Kidney epithelial cell (primary cell): Measurements from ENCODE around the gene TTC21B. TPM values are rescaled to one million over a fixed set of nuclear protein-coding genes. Genes with fewer than 3 reads are reported as not detected.

ENCODE experiments used
- DNase-seq: peaks from one replicate; pipeline ENCODE4 v3.0.0-alpha.2; 2010; ENCODE audit warnings: low read depth
- H3K27me3 ChIP-seq: 2 replicates; pipeline ENCODE4 v1.6.0; 2011; ENCODE audit warnings: low read length; ENCODE audit not compliant: control insufficient read depth, insufficient read depth
- H3K36me3 ChIP-seq: 2 replicates; pipeline ENCODE4 v1.5.1; 2011; ENCODE audit warnings: low read length; ENCODE audit not compliant: control insufficient read depth, insufficient read depth
- H3K4me3 ChIP-seq: 2 replicates; pipeline ENCODE4 v1.5.1; 2011; ENCODE audit warnings: low read depth, mild to moderate bottlenecking, control low read depth, low read length
- CTCF ChIP-seq: IDR thresholded peaks from 2 replicates; pipeline ENCODE4 v1.5.1; 2011; ENCODE audit warnings: mild to moderate bottlenecking, moderate library complexity, low read length, control low read depth, inconsistent platforms; ENCODE audit not compliant: insufficient read depth, poor library complexity, severe bottlenecking
- total RNA-seq: library from RNA; depleted of rRNA; stranded (reverse); fragments of >200 nt; gene quantifications from 2 replicates; pipeline ENCODE4 v1.2.3, GENCODE V29; 2015

The TTC21B gene
- total RNA-seq, 1 donor from 2014 or later = 10.8 TPM

DNA sequence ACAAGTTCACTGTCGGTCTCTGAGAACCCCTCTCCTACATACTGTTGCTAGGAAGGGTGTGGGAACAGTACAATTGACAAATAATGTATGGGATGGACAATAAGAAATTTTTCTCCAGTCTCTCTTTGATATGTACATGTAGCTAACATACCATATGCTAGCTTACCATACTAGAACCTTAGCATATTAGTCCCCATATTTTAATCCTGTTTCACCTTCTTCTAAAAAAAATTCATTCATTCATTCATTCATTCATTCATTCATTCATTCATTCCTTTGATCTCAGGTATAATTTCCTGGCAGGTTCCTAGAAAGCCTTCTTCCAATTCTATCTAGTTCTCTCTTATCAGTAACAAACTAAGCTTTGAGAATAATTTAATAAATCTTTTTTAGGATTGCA lies 62.2 kb downstream of the TTC21B start:
- Histone ChIP-seq H3K27me3 (no peaks in the 10 kb centered on the region), H3K36me3 (no peaks in the 10 kb centered on the region), H3K4me3 (no peak overlapping the region)
- no peak for TF ChIP-seq CTCF
- DNase-seq = no peak

- DNase-seq = no peak
- TF ChIP-seq CTCF = no peak
- no peaks in the 10 kb centered on the region for H3K27me3 ChIP-seq
- H3K4me3 ChIP-seq = no peak overlapping the region
- no peaks in the 10 kb centered on the region for H3K36me3 ChIP-seq
Observed at GRCh38 chr2:165889798-165890197, 63.8 kb downstream of the TTC21B start.

- no peak overlapping the region for H3K4me3 ChIP-seq
- no peak for DNase-seq
- TF ChIP-seq CTCF = no peak
- H3K36me3 ChIP-seq = peaks cover 1% of the 10 kb centered on the region
- no peaks in the 10 kb centered on the region for H3K27me3 ChIP-seq
Observed at GRCh38 chr2:165889158-165889557, 64.4 kb downstream of the TTC21B start.

DNA sequence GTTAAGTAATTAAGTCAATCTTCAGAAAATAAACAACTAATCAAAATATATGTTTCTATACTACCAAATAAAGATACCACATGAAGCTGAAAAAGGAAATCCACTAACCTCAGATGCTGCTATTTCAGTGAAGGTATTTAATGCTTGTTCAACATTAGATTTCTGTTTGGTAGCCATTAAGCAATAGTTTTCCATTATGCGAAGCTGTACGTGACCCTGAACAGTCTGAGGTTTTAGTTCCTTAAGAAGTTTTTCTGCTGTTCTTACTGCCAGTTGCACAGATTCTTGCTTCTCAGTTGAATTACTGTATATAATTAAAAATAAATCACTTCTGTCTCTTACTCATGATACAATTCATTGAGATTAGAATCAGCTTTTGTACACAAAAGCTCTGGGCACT lies 65.4 kb downstream of the TTC21B start:
- no peak for TF ChIP-seq CTCF
- DNase-seq = no peak
- Histone ChIP-seq H3K27me3 (no peaks in the 10 kb centered on the region), H3K4me3 (no peak overlapping the region), H3K36me3 (peaks cover 1% of the 10 kb centered on the region)

DNA sequence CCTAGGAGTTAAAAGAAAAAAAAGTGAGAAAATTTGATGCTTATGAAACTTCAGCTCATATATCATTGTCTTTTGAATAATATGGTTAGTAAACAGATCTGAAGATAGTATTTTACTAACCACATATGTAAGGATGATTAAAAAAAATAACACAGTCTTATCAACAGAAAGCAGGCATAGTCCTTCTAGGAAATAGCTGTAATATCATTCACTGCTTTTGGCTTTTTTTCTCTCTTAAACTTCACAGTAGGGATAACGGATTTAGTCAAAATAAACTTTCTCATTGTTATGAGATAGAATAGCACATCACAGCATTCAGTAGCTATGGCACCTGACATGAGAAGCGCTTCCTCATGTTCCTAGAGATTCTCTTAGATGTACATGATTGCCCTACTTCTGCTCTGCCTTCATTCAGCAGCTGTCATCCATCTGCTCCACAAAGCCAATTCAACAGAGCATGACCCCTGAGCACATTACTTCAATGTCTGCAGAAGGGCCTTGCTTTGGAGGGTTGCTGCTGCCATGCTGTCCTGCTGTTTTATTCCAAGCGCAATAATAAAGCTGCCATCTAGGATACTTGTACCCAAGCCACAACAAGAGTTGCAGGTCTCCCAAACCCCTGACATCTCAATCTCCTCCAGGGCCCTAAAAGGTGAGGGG lies 67.0 kb downstream of the TTC21B start:
- H3K36me3 ChIP-seq = peaks cover 1% of the 10 kb centered on the region
- H3K4me3 ChIP-seq = no peak overlapping the region
- DNase-seq = no peak
- no peaks in the 10 kb centered on the region for H3K27me3 ChIP-seq
- no peak for TF ChIP-seq CTCF
